Stimulated activated CD8-positive, alpha-beta memory T cell treated with anti-CD3 and anti-CD28 coated beads, Interleukin-15, amount 100 ng/mL, for 48 hours (primary cell): Measurements from ENCODE around the gene RMC1.
A peak's percentile ranks its signal among the peaks of the same experiment; 100 is the strongest.
"Not testable (repeated sequence)": the region's sequence is repeated elsewhere in the genome, so short reads cannot be mapped to it uniquely, and the experiment has no call there.

Experiments used
- DNase-seq, 2 donors: peaks; one replicate each; pipeline ENCODE4 v3.0.0-alpha.2; 2020; ENCODE audit warnings: low read depth in 2 of 2

RMC1 gene

GRCh38 chr18:23503038-23503962 is at the start of gene RMC1:
RMC1 (plus strand) TSS chr18:23503511; CDS start chr18:23503619, 108 bp downstream.
- DNase-seq, result peak; percentile 96 to 98

GRCh38 chr18:23453680-23454058 is 49.6 kb upstream of the RMC1 start:
- DNase-seq, result no peak

- DNase-seq, result no peak
Measured at GRCh38 chr18:23456835-23457234, 46.5 kb upstream of the RMC1 start.

GRCh38 chr18:23458830-23459529 is 44.3 kb upstream of the RMC1 start:
- no peak for DNase-seq

DNA sequence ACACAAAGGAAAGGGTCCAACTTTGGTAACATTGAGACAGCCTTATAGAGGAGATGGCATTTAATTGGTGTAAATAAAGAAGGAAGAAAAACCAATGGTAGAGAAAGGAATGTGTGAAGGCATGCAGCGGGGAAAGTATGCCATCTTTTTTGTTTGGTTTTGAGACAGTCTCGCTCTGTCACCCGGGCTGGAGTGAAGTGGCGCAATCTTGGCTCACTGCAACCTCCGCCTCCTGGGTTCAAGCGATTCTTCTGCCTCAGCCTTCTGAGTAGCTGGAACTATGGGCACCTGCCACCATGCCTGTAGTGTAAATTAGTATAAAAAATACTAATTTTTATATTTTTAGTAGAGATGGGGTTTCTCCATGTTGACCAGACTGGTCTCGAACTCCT is 43.8 kb upstream of the RMC1 start:
- no peak for DNase-seq

- no peak for DNase-seq
Measured at GRCh38 chr18:23460285-23461273, 42.7 kb upstream of the RMC1 start.

GRCh38 chr18:23462876-23463275 is 40.4 kb upstream of the RMC1 start:
- DNase-seq, result no peak

- no peak for DNase-seq
Measured at GRCh38 chr18:23468753-23469459, 34.4 kb upstream of the RMC1 start.

DNA sequence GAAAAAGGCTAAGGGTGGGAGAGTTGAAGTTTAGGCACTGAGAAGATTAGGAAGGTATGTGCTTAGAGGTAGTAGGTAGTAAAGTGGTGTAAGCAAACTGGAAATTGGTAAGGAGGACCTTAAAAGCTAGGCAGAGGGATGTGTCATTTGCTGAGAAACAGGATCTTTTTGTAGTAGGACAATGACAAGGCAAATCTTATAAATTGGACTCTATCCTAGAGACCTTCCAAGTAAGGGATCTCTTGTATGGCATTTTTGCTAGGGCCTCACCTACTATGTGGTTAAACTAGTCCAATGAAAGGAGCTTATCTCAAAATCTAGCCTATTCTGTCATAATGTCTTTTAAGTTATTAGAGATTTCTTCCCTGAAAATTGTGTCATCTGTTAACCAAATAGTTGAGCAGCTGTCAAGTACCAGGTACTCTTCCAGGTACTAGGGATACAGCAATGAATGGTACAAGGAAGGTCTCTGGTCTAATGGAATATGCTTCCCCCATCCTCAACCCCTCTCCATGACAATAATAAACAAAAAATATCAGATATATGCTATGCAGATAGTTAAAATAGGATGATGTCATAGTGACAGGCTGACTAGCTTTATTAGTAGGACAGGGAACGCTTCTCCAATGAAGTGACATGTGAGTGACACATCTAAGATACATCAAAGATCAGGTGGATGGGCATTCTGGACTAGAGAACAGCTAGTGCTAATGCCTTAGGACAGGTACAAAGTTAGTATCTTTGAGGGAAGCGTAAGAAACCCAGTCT is 32.5 kb upstream of the RMC1 start:
- no peak for DNase-seq

DNA sequence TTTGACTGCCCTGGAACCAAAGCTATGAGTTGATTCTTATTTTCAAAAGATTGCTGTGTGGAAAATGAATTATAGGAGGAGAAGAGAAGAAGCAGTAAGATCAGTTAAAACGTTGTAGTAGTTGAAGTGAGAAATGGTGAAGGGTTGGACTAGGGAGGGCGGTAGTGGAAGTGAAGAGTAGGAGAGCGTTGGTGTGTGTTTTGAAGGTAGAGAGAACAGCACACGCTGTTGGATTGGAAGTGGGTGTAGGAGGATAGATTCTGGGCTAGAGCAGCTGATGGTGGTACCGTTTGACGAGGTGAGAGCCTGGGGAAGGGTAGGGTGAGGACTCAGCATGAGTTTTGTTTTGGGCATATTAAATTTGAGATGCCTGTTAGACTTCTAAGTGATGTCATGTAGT is 31.8 kb upstream of the RMC1 start:
- DNase-seq, result no peak

DNA sequence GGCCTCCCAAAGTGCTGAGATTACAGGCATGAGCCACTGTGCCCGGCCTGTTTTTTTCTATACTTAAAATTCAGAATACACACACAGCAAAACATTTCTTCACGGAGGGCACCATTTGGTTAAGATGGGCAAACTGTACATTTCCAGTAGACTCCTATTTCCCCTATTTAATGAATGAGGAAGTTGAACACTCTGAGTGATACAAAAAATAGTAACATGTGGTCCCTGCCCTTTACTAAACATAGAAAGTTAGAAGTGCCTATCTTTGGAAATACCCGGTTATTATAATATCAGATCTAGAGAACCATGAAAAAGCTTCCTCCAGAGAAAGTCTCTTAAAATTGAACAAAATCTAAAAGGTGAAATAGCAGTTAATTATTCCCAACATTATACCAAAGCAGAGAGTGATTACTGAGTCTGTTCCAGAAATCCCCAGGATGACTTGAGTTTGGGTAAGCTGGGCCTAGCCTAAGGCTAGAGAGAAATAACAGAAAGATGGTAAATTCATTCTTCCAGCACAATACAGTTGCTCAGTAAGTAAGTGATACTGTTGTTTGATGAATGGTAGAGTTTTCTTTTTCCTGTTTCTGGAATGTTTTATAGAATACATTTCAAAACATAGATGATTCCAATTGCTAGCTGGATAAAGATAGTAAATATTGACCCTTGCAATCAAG is 23.3 kb upstream of the RMC1 start:
- DNase-seq, result no peak

GRCh38 chr18:23484561-23485182 is 18.6 kb upstream of the RMC1 start:
- DNase-seq, result no peak

- no peak for DNase-seq
Measured at GRCh38 chr18:23485386-23485785, 17.9 kb upstream of the RMC1 start.

- peak in 1 of 2 donors; percentile 12 for DNase-seq
Measured at GRCh38 chr18:23487738-23488570, 15.4 kb upstream of the RMC1 start.

DNA sequence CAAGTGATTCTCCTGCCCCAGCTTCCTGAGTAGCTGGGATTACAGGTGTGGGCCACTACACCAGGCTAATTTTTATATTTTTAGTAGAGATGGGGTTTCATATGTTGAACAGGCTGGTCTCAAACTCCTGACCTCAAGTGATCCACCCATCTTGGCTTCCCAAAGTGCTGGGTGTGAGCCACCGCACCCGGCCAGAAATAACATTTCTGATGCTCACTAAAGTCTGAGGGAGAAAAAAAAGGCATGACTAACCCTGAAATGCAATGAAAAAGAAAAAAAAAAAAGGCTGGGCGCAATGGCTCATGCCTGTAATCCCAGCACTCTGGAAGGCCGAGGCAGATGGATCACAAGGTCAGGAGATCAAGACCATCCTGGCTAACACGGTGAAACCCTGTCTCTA is 13.7 kb upstream of the RMC1 start:
- DNase-seq, result not testable (repeated sequence)

GRCh38 chr18:23493654-23494053 is 9.7 kb upstream of the RMC1 start:
- DNase-seq, result no peak

- no peak for DNase-seq
Measured at GRCh38 chr18:23494992-23495391, 8.3 kb upstream of the RMC1 start.

DNA sequence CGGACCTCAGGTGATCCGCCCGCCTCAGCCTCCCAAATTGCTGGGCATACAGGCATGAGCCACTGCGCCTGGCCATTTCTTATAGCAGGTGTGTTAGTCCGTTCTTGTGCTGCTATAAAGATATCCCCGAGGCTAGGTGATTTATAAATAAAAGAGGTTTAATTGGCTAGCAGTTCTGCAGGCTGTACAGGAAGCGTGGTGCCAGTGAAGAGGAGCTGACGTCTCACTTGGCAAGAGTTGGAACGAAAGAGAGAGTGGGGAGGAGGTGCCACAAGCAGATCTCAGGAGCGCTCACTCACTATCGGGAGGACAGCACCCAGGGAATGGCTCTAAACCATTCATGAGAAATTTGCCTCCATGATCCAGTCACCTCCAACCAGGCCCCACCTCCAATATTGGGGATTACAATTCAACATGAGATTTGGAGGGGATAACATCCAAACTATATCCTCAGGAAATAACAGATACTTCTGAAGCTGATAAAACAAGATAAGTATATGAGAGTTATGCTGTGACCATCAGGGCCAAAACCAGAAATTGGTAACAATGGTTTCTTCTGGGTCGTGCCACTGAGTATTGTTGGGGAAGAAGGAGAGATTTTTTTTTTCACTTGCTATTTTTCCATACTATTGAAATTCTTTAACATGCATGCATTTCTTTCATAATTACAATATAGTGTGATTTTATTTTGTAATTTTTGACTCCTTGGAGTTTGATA is 7.4 kb upstream of the RMC1 start:
- DNase-seq, result no peak
